HG02798 (cell line): Measurements from ENCODE around the gene MED1.
"Not testable (repeated sequence)": the region's sequence is repeated elsewhere in the genome, so short reads cannot be mapped to it uniquely, and the experiment has no call there.

Experiments used
- ATAC-seq: cut with Tn5 transposase; IDR thresholded peaks from one replicate; pipeline ENCODE4 v1.9.1; 2021; ENCODE audit warnings: mild to moderate bottlenecking; ENCODE audit not compliant: unreplicated experiment, poor library complexity

The MED1 gene, protein sequence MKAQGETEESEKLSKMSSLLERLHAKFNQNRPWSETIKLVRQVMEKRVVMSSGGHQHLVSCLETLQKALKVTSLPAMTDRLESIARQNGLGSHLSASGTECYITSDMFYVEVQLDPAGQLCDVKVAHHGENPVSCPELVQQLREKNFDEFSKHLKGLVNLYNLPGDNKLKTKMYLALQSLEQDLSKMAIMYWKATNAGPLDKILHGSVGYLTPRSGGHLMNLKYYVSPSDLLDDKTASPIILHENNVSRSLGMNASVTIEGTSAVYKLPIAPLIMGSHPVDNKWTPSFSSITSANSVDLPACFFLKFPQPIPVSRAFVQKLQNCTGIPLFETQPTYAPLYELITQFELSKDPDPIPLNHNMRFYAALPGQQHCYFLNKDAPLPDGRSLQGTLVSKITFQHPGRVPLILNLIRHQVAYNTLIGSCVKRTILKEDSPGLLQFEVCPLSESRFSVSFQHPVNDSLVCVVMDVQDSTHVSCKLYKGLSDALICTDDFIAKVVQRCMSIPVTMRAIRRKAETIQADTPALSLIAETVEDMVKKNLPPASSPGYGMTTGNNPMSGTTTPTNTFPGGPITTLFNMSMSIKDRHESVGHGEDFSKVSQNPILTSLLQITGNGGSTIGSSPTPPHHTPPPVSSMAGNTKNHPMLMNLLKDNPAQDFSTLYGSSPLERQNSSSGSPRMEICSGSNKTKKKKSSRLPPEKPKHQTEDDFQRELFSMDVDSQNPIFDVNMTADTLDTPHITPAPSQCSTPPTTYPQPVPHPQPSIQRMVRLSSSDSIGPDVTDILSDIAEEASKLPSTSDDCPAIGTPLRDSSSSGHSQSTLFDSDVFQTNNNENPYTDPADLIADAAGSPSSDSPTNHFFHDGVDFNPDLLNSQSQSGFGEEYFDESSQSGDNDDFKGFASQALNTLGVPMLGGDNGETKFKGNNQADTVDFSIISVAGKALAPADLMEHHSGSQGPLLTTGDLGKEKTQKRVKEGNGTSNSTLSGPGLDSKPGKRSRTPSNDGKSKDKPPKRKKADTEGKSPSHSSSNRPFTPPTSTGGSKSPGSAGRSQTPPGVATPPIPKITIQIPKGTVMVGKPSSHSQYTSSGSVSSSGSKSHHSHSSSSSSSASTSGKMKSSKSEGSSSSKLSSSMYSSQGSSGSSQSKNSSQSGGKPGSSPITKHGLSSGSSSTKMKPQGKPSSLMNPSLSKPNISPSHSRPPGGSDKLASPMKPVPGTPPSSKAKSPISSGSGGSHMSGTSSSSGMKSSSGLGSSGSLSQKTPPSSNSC (N-terminal part only)

GRCh38 chr17:39450847-39451581 is at the start of gene MED1:
TSS of gene MED1 (minus strand) at chr17:39451263. CDS start at chr17:39451062, 201 bp downstream.
- ATAC-seq = peak; percentile 91

GRCh38 chr17:39496921-39497320 is 45.9 kb upstream of the MED1 start:
- not testable (repeated sequence) for ATAC-seq

GRCh38 chr17:39487946-39488345 is 36.9 kb upstream of the MED1 start:
- ATAC-seq = no peak

- ATAC-seq = not testable (repeated sequence)
These were observed 36.4 kb upstream of the MED1 start for GRCh38 chr17:39487490-39487889.

DNA sequence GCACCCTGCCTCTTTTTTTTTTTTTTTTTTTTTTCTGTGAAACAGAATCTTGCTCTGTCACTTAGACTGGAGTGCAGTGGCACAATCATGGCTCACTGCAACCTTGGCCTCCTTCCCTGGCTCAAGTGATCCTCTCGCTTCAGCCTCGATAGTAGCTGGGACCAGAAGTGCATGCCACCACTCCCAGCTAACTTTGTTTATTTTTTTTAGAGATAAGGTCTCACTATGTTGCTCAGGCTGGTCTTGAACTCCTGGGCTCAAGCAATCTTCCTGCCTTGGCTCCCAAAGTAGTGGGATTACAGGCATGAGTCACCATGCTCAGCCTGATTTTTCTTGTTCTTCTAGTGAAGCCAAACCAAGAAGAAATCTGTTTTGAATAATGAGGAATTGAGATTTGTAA is 35.2 kb upstream of the MED1 start:
- ATAC-seq = no peak

GRCh38 chr17:39485555-39485954 is 34.5 kb upstream of the MED1 start:
- no peak for ATAC-seq

GRCh38 chr17:39484178-39484577 is 33.1 kb upstream of the MED1 start:
- peak; percentile 53 for ATAC-seq

GRCh38 chr17:39483506-39483905 is 32.4 kb upstream of the MED1 start:
- ATAC-seq = no peak

GRCh38 chr17:39479631-39480030 is 28.6 kb upstream of the MED1 start:
- ATAC-seq = not testable (repeated sequence)

- no peak for ATAC-seq
These were observed 22.2 kb upstream of the MED1 start for GRCh38 chr17:39473310-39473709.

DNA sequence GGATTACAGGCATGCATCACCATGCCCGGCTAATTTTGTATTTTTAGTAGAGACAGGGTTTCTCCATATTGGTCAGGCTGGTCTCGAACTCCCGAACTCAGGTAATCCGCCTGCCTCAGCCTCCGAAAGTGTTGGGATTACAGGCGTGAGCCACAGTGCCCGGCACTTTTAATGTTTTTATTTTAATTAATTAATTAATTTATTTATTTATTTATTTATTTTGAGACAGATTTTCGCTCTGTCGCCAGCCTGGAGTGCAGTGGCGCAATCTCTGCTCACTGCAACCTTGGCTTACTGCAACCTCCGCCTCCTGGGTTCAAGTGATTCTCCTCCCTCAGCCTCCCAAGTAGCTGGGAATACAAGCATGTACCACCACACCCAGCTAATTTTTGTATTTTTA is 17.5 kb upstream of the MED1 start:
- not testable (repeated sequence) for ATAC-seq

GRCh38 chr17:39464639-39465181 is 13.6 kb upstream of the MED1 start:
- not testable (repeated sequence) for ATAC-seq

DNA sequence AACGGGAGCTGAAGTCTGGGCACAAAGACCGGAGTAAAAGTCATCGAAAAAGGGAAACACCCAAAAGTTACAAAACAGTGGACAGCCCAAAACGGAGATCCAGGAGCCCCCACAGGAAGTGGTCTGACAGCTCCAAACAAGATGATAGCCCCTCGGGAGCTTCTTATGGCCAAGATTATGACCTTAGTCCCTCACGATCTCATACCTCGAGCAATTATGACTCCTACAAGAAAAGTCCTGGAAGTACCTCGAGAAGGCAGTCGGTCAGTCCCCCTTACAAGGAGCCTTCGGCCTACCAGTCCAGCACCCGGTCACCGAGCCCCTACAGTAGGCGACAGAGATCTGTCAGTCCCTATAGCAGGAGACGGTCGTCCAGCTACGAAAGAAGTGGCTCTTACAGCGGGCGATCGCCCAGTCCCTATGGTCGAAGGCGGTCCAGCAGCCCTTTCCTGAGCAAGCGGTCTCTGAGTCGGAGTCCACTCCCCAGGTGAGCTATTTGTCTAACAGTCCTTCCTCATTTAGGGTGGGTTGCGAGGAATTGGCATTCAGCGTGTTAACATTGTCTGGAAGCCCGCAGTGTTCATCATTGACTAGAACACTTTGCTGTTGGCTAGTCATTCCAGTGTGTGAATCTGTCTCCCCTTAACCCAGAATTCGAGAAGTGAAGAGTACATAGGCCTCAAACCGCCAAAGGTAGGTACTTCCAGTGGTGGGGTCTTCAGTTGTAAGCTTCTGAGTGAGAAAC is 11.7 kb upstream of the MED1 start:
- no peak for ATAC-seq

DNA sequence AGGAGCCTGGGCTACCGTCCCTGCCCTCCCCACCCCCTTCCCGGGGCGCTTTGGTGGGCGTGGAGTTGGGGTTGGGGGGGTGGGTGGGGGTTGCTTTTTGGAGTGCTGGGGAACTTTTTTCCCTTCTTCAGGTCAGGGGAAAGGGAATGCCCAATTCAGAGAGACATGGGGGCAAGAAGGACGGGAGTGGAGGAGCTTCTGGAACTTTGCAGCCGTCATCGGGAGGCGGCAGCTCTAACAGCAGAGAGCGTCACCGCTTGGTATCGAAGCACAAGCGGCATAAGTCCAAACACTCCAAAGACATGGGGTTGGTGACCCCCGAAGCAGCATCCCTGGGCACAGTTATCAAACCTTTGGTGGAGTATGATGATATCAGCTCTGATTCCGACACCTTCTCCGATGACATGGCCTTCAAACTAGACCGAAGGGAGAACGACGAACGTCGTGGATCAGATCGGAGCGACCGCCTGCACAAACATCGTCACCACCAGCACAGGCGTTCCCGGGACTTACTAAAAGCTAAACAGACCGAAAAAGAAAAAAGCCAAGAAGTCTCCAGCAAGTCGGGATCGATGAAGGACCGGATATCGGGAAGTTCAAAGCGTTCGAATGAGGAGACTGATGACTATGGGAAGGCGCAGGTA is 11.0 kb upstream of the MED1 start:
- peak; percentile 60 for ATAC-seq

DNA sequence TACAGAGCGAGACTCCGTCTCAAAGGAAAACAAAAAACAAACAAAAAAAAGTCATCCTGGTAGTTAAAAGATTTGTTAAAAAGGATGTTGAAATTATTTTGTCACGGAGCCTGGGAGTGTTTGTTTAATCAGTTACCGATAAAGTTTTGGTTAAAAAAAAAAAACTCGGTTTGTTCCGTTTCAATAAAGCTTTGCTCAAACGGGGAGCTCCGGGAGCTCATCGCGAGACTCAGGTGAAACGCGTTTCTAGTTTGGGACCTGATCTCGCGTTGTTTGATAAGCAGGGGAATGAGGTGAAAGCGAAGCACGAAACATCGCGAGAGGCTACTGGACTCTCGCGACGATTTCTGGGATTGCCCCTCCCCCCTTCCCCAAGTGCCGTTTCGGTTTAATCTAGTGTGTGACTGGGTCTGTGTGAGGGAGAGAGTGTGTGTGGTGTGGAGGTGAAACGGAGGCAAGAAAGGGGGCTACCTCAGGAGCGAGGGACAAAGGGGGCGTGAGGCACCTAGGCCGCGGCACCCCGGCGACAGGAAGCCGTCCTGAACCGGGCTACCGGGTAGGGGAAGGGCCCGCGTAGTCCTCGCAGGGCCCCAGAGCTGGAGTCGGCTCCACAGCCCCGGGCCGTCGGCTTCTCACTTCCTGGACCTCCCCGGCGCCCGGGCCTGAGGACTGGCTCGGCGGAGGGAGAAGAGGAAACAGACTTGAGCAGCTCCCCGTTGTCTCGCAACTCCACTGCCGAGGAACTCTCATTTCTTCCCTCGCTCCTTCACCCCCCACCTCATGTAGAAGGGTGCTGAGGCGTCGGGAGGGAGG is 10.3 kb upstream of the MED1 start, which contains the start of gene CDK12:
TSS of gene CDK12 (plus strand) at position 374 of the 813 bp plus-strand sequence. CDS start 586 bp downstream, outside the sequence.
- ATAC-seq = peak; percentile 82

GRCh38 chr17:39455919-39456318 is 4.9 kb upstream of the MED1 start:
- no peak for ATAC-seq

DNA sequence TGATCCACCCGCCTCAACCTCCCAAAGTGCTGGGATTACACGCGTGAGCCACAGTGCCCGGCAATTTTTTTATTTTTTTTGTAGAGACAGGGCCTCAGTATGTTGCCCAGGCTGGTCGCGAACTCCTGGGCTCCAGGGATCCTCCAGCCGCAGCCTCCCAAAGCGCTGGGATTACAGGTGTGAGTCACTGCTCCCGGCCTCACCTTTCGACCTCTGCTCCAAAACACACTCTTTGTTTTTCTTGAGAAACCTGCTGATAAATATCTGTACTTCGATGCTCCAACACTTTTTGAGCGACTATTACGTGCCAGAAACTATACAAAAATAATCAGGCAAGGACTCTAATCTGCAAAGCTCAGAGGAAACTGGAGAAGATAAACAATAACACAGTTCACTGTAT is 1.0 kb downstream of the MED1 start:
- ATAC-seq = no peak
